Measurements from ENCODE around the gene GRWD1.

Gene GRWD1

DNA sequence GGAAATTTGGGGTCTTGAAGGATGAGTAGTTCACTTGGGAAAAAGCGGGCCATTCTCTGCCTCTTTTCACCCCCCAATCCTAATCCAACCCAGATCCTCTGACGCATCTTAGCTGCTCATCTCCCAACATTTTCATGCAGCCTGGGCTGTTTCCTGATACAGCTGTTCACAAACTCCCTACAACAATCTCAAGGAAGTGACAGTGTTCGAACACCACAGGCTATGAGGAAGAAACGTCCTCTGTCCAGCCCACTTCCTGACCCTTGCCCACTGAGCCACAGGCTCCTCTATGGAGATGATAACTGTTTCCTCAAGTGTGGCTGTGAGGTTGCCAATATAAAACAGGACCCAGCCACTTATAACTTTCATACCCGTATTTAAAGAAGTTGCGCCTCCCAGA, 49.6 kb downstream of the GRWD1 start:
- TF ChIP-seq, protein P1, sequence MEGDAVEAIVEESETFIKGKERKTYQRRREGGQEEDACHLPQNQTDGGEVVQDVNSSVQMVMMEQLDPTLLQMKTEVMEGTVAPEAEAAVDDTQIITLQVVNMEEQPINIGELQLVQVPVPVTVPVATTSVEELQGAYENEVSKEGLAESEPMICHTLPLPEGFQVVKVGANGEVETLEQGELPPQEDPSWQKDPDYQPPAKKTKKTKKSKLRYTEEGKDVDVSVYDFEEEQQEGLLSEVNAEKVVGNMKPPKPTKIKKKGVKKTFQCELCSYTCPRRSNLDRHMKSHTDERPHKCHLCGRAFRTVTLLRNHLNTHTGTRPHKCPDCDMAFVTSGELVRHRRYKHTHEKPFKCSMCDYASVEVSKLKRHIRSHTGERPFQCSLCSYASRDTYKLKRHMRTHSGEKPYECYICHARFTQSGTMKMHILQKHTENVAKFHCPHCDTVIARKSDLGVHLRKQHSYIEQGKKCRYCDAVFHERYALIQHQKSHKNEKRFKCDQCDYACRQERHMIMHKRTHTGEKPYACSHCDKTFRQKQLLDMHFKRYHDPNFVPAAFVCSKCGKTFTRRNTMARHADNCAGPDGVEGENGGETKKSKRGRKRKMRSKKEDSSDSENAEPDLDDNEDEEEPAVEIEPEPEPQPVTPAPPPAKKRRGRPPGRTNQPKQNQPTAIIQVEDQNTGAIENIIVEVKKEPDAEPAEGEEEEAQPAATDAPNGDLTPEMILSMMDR (IDR thresholded peaks at IDR 0.05; ENCODE audit: low read depth, low read length) = no peak
- H3K4me3 ChIP-seq (ENCODE audit: low read depth, low read length) = no peak overlapping the region

DNA sequence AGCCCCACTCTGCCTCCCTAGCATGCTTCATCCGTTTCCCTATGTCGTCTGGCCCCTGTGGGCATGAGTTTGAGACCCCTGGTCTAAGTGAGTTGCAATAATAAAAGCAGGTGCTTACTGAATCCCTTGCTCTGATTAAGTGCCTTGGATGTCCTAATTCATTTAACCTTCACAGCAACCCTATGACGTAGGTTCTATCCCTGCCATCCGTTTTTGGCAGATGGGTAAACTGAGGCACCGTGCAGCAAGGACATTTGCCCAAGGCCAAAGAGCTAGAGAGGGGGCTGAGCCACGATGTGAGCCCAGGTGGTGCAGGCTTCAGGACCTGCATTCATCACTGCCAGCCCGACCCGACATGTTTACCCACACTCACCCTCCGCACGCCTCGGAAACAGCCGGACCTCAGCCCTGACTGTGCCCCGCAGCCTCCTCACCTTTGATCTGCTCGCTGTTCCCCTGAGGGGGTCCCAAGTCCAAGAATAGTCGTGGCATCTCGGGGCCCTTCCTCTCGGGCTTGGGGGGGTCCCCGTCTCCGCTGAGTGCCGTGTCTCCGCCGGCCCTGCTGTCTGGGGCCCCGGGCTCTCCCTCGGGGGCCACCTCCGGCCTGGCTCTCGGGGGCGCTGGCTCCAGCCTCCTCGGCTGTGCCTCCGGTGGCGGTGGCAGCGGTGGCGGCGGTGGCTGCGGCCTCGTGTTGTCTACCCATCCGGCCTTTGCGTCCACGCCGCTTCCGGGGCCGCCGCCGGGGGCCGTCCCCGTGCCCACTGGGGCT, 51.4 kb downstream of the GRWD1 start:
- no peak overlapping the region for H3K4me3 ChIP-seq (ENCODE audit: low read depth, low read length)
- TF ChIP-seq, protein P1 (IDR thresholded peaks at IDR 0.05; ENCODE audit: low read depth, low read length) = no peak

DNA sequence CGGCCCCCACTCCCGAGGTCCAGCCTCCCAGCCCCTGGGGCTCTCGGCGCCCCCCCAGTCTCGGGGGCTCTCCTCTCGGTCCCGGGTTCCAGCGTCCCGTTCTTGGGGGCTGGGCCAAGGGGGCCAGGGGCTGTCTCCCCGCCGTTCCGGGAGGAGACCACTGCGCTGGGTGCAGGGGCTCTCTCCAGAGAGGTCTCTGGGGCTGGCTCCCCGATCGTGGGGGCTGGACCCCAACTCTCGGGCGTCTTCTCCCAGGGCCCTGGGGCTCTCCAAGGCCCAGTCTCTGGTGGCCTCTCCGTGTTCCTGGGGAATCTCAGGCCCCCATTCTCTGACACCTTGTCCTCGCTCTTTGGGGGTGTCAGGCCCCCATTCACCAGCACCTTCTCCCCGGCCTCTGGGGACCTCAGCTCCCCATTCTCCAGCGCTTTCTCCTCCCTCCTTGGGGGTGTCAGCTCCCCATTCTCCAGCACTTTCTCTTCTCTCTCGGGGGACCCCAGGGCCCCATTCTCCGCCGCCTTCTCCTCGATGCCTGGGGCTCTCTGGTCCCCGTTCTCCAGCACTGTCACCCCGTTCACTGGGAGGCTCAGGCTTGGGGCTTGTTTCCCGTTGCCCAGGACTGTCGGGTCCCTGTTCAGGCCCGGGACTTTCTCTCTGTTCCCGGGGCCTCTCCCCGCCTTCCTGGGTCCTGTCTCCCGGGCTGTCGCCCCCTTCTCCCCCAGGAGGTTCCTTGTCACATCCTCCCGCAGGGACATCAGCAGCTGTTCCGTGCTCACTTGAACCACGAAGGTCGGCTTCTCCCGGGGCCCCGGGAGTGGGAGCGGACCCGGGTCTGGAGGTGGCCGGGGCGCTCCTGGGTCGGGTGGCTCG, 52.2 kb downstream of the GRWD1 start:
- TF ChIP-seq, protein P1 (IDR thresholded peaks at IDR 0.05; ENCODE audit: low read depth, low read length) = no peak
- H3K4me3 ChIP-seq (ENCODE audit: low read depth, low read length) = no peak overlapping the region

DNA sequence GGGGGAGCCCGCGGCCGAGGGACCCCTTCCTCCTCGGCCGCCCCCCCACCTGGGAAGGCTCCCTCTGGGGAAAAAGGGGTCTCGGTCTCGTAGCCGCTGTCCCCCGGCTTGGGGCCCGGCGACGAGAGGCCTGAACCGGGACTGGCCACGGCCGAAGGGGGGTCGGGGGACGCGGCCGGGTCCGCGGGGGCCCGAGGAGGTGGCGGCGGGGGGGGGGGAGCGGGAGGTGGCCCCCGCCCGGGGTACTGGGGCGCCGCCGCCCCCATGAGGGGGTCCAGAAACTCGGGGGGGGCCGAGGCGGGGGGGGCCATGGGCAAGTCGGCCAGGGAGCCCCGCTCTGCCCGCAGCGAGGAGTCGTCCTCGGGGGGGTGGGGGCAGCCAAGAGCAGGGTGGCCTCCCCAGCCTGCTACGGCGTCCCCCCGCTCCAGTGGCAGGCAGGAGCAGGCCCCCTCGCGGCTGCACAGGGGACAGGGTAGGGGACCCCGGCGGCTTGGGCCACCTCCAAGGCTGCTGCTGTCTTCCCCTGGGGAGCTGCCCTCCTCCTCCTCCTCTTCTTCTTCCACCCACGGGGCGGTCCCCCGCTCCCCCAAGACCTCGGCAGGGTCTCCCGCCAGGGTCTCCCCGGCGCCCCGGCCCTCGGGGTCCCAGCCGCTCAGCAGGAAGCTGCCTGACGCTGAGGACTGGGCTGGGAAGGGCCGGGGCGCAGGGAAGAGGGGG, 53.0 kb downstream of the GRWD1 start:
- TF ChIP-seq, protein P1 (IDR thresholded peaks at IDR 0.05; ENCODE audit: low read depth, low read length) = no peak
- no peak overlapping the region for H3K4me3 ChIP-seq (ENCODE audit: low read depth, low read length)

DNA sequence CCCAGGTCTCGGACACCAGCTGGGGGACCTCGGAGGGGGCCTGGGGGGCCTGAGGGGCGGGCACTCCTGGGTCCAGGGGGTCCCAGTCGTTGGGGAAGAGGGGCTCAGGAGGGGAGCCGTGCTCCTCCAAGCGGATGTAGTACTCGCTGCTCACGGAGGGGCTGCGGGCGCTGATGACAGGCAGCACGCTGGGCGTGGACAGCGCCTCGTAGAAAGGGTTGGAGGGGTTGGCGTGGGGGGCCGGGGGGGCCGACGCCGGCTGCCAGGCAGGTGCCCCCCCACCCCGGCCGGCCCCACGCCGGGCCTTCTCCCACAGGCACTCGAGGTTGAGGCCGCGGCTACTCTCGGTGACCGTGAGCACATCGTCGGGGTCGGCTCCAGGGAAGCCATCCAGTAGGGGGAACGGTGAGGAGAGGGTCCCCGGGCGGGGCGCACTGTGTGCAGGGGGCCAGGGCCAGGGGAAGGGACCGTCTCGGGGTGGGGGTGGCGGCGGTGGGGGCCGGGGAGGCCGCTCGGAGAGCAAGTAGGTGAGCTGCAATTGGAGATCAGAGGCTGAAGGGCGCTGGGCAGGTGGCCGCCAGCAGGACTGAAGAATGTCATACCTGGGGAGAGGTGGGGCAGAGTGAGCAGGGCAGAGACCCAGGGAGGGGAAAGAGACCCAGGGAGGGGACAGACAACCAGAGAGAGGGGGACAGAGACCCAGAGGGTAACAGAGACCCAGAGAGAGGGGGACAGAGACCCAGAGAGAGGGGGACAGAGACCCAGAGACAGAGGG, 53.7 kb downstream of the GRWD1 start:
- TF ChIP-seq, protein P1 (IDR thresholded peaks at IDR 0.05; ENCODE audit: low read depth, low read length) = no peak

DNA sequence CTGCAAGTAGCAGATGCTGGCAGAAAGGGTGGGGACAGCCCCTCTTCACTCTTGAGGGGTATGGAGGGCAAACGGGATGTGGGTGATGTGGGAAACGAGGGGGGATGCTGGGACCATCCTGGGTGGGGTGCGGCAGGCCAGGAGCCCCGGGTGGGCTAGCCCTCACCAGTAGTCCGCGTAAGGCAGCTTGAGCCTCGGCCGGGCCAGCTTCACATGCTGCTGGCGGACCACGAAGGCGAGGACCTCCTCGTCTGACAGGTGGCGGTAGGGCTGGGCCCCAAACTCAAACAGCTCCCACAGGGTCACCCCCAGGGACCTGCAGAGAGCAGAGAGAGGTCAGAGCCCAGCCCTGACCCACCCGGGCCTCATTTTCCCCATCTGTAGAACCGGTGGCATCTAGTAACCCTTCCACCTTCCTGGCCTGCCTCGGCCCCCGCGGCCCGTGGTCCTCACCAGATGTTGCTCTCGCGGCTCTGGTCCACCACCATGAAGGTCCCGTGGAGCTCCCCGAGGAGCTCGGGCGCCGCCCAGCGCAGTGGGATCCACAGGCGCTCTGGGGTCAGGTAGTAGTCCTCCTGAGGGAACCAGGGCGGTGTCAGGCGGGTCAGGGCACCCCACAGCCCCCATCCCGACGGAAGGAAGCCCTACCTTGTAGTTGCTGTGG, 55.2 kb downstream of the GRWD1 start:
- no peak overlapping the region for H3K4me3 ChIP-seq (ENCODE audit: low read depth, low read length)

More for the DNA sequence above, 53.7 kb downstream of the GRWD1 start:
- H3K4me3 ChIP-seq (ENCODE audit: low read depth, low read length) = no peak overlapping the region

More for the DNA sequence above, 55.2 kb downstream of the GRWD1 start:
- TF ChIP-seq, protein P1 (IDR thresholded peaks at IDR 0.05; ENCODE audit: low read depth, low read length) = no peak
